LNCAP (cell line): ENCODE results near the gene RMP24.

Source experiments
- CTCF ChIP-seq: fragments of 450-650 bp; IDR thresholded peaks from 2 replicates; pipeline ENCODE4 v1.5.1; 2017; ENCODE audit warnings: mild to moderate bottlenecking

The RMP24 gene

DNA sequence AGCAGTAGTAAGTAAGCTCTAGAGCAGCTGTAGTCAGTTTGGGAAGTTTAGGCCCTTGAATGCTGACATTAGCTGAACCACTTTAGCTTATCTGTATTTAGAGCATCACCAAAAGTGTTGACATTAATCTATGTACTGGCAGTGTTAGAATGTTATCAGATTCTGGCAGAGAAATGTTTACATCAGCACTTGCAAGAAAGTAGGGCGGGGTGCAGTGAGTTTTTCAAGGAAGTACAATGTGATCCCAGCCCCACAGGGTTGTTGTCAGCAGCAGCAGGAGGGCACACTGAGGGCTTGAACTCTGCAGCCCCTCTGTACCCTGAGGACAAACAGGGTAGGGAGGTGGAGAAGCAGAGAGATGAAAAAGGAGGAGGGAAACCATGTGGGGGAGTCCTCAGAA lies 35.5 kb upstream of the RMP24 start:
- TF ChIP-seq CTCF: no peak

GRCh38 chr18:35938158-35938557 lies 34.3 kb upstream of the RMP24 start:
- no peak for TF ChIP-seq CTCF

DNA sequence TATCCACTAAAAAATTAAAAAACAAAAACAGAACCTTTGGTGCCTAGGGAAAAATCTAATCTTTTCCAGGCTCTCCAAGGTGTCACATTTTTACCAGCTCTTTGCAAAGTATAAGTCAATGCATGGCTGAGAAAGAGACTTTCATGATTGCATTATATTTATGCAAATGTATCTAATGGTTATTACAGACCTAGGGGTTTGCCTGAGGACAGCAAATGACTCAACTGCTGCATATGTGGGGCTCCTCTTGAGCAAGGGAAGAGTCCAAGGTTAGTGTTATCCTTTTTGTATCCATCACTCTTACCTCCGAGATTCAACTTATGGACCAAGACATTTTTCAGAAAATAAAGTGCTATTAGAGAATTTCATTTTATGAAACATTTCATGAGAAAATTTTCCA lies 33.9 kb upstream of the RMP24 start:
- TF ChIP-seq CTCF: no peak

- 0 out of 2 replicates have a peak, but pooled peaks have one; percentile 33 for TF ChIP-seq CTCF
These were observed 33.3 kb upstream of the RMP24 start for GRCh38 chr18:35939138-35939537.

GRCh38 chr18:35941299-35941698 lies 31.2 kb upstream of the RMP24 start:
- TF ChIP-seq CTCF: no peak

GRCh38 chr18:35942133-35942532 lies 30.3 kb upstream of the RMP24 start:
- no peak for TF ChIP-seq CTCF

GRCh38 chr18:35942661-35943060 lies 29.8 kb upstream of the RMP24 start:
- TF ChIP-seq CTCF: no peak

GRCh38 chr18:35948080-35948479 lies 24.4 kb upstream of the RMP24 start:
- no peak for TF ChIP-seq CTCF
